SW480 (cell line): ENCODE measurements around the gene SLC50A1.

ENCODE experiments used
- DNase-seq: peaks from one replicate; pipeline ENCODE4 v3.0.0-alpha.2; 2016; ENCODE audit warnings: low spot score

The SLC50A1 gene

DNA sequence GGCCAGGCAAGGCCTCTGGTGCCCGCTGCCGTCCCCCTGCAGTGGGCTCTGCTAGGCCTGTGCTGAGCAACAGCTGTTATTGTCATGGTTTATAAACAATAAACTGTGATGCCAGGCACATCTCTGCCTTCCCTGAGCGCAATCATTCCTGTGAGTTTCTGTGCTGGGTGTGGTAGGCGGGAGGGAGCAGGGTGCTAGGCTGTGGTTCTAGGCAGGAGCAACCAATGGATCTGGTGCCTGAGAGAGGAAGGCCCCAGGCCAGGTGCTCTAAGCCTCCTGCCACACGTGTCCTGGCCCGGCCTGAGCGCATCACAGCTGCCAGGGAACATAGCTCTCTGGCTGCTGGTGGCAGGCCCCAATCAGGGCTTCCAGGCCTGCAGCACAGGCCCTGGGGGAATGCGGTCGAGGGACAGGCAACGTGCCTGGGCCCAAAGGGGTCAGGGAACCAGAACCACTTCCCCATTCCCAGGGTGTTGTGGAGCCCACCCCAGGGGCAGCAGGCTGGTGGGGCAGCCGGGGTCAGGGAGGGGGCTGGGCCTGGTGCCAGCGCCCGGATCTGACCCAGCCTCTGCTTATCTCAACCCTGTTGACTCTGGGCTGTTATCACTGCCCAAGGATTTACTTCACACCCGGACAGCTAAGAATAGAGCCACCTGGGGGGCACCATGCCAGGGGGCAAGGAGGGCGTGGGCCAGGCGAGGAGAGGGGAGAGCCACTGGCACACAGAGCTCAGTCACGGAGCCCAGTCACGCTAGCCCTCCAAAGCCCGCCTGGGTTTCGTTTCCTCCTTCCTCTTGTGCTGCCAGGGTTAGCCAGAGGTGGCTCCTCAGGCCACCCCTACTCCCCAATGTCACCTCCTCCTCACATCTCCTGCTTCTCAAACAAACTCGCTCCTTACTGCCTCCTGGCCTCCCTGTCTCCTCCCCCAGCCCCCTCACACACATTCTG is 49.5 kb downstream of the SLC50A1 start:
- no peak for DNase-seq

GRCh38 chr1:155185783-155186066 is 50.1 kb downstream of the SLC50A1 start:
- DNase-seq, result no peak

- no peak for DNase-seq
Measured at GRCh38 chr1:155186067-155186793, 50.6 kb downstream of the SLC50A1 start.

DNA sequence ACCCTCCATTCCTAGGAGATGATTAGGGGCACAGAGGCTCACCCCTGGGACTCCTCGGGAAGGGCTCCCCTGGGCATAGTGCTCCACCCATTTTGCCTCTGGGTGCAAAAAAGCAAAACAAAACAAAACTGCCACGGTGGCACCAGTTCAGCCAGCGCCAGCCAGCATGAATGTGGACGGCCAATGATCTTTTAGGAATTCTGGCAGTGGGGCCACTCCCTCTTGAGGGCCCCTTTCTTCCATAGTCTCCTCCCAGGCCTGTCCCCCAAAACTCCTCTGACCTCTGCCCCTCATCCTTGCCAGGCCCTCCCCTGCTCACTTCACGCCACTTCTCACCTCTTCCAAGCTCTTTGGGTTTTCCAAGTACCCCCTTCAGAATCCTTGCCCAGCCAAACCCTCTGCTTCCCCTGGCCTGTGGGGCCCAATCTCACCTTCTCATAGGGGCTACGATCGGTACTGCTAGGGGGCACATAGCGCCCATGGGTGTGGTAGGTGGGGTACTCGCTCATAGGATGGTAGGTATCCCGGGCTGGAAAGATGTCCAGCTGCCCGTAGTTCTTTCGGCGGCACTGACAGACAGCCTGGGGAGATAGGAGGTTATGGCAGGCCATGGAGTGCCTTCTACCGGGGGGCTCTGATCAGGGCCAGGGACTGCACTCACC is 51.3 kb downstream of the SLC50A1 start:
- no peak for DNase-seq

- DNase-seq, result no peak
Measured at GRCh38 chr1:155187456-155187891, 51.8 kb downstream of the SLC50A1 start.

- DNase-seq, result no peak
Measured at GRCh38 chr1:155188268-155188667, 52.6 kb downstream of the SLC50A1 start.
